ENCODE results near the gene TP53RK. TPM values are rescaled to one million over a fixed set of nuclear protein-coding genes. Genes with fewer than 3 reads are reported as not detected.
A peak's percentile ranks its signal among the peaks of the same experiment; 100 is the strongest.

The TP53RK gene
- total RNA-seq, 2 experiments from 2014 or later: 14.8 to 20.9 TPM

GRCh38 chr20:46674253-46675083 lies 14.8 kb downstream of the TP53RK start:
- ATAC-seq (no peak), DNase-seq (peak; percentile 23)
- CTCF ChIA-PET: no interaction called here
- no peak overlapping the region for H3K4me3 Mint-ChIP-seq
- no peak overlapping the region for H3K27ac Mint-ChIP-seq
- H3K4me1 Mint-ChIP-seq: no peaks in the 10 kb centered on the region
- peaks cover 5% of the 10 kb centered on the region for H3K9me3 Mint-ChIP-seq (ENCODE audit: low read depth)
- H3K27me3 Mint-ChIP-seq: peaks cover 3% of the 10 kb centered on the region
- no peaks in the 10 kb centered on the region for H3K36me3 Mint-ChIP-seq

- CTCF ChIA-PET: no interaction called here
- DNase-seq (peak; percentile 28), ATAC-seq (no peak)
- Mint-ChIP-seq H3K36me3 (no peaks in the 10 kb centered on the region), H3K9me3 (ENCODE audit: low read depth) (peaks cover 5% of the 10 kb centered on the region), H3K27me3 (peaks cover 3% of the 10 kb centered on the region), H3K4me3 (no peak overlapping the region), H3K27ac (no peak overlapping the region), H3K4me1 (no peaks in the 10 kb centered on the region)
Measured at GRCh38 chr20:46673394-46674252, 15.6 kb downstream of the TP53RK start.

GRCh38 chr20:46672543-46673148 lies 16.6 kb downstream of the TP53RK start:
- Mint-ChIP-seq H3K27me3 (peaks cover 3% of the 10 kb centered on the region), H3K9me3 (ENCODE audit: low read depth) (peaks cover 5% of the 10 kb centered on the region), H3K4me3 (no peak overlapping the region), H3K4me1 (no peaks in the 10 kb centered on the region), H3K27ac (no peak overlapping the region), H3K36me3 (no peaks in the 10 kb centered on the region)
- ATAC-seq (no peak), DNase-seq (peak; percentile 34)
- CTCF ChIA-PET: interaction anchor here (0.6 to 2.1 kb wide), 3 partner anchors 8 to 205 kb away, joined by 3 to 5 read pairs (median 3); no protein-coding TSS in a partner anchor

GRCh38 chr20:46671866-46672542 lies 17.2 kb downstream of the TP53RK start:
- DNase-seq (peak; percentile 23), ATAC-seq (no peak)
- H3K4me1 Mint-ChIP-seq: no peaks in the 10 kb centered on the region
- H3K27ac Mint-ChIP-seq: no peak overlapping the region
- H3K36me3 Mint-ChIP-seq: no peaks in the 10 kb centered on the region
- CTCF ChIA-PET: interaction anchor here (1.2 to 2.1 kb wide), 2 partner anchors 9 to 110 kb away, joined by 3 to 5 read pairs; no protein-coding TSS in a partner anchor
- H3K9me3 Mint-ChIP-seq (ENCODE audit: low read depth): peaks cover 5% of the 10 kb centered on the region
- no peak overlapping the region for H3K4me3 Mint-ChIP-seq
- H3K27me3 Mint-ChIP-seq: peaks cover 3% of the 10 kb centered on the region

GRCh38 chr20:46670585-46671584 lies 18.4 kb downstream of the TP53RK start:
- CTCF ChIA-PET: interaction anchor here (1.2 to 2.1 kb wide), 2 partner anchors 10 to 109 kb away, joined by 3 to 5 read pairs; no protein-coding TSS in a partner anchor
- ATAC-seq (no peak), DNase-seq (peak; percentile 5)
- peaks cover 5% of the 10 kb centered on the region for H3K9me3 Mint-ChIP-seq (ENCODE audit: low read depth)
- peaks cover 3% of the 10 kb centered on the region for H3K27me3 Mint-ChIP-seq
- no peaks in the 10 kb centered on the region for H3K36me3 Mint-ChIP-seq
- H3K4me3 Mint-ChIP-seq: no peak overlapping the region
- no peak overlapping the region for H3K27ac Mint-ChIP-seq
- H3K4me1 Mint-ChIP-seq: no peaks in the 10 kb centered on the region

GRCh38 chr20:46670228-46670584 lies 19.0 kb downstream of the TP53RK start:
- Mint-ChIP-seq H3K27me3 (peaks cover 3% of the 10 kb centered on the region), H3K27ac (no peak overlapping the region), H3K9me3 (ENCODE audit: low read depth) (peaks cover 5% of the 10 kb centered on the region), H3K36me3 (no peaks in the 10 kb centered on the region), H3K4me3 (no peak overlapping the region), H3K4me1 (no peaks in the 10 kb centered on the region)
- no peak for DNase-seq
- no peak for ATAC-seq
- CTCF ChIA-PET: no interaction called here

GRCh38 chr20:46666818-46667515 lies 22.3 kb downstream of the TP53RK start:
- ATAC-seq (no peak), DNase-seq (no peak)
- H3K27ac Mint-ChIP-seq: no peak overlapping the region
- peaks cover 5% of the 10 kb centered on the region for H3K9me3 Mint-ChIP-seq (ENCODE audit: low read depth)
- H3K36me3 Mint-ChIP-seq: no peaks in the 10 kb centered on the region
- H3K4me3 Mint-ChIP-seq: no peak overlapping the region
- H3K4me1 Mint-ChIP-seq: no peaks in the 10 kb centered on the region
- H3K27me3 Mint-ChIP-seq: no peaks in the 10 kb centered on the region
- CTCF ChIA-PET: no interaction called here

GRCh38 chr20:46666306-46666705 lies 22.9 kb downstream of the TP53RK start:
- Mint-ChIP-seq H3K27me3 (no peaks in the 10 kb centered on the region), H3K4me1 (no peaks in the 10 kb centered on the region), H3K27ac (no peak overlapping the region), H3K4me3 (no peak overlapping the region), H3K36me3 (no peaks in the 10 kb centered on the region), H3K9me3 (ENCODE audit: low read depth) (peaks cover 5% of the 10 kb centered on the region)
- CTCF ChIA-PET: no interaction called here
- DNase-seq (no peak), ATAC-seq (no peak)

- Mint-ChIP-seq H3K36me3 (no peaks in the 10 kb centered on the region), H3K9me3 (ENCODE audit: low read depth) (peaks cover 2% of the 10 kb centered on the region), H3K27ac (no peak overlapping the region), H3K27me3 (peaks cover 2% of the 10 kb centered on the region), H3K4me1 (no peaks in the 10 kb centered on the region), H3K4me3 (no peak overlapping the region)
- no peak for ATAC-seq
- CTCF ChIA-PET: no interaction called here
- DNase-seq: no peak
Measured at GRCh38 chr20:46665602-46666001, 23.6 kb downstream of the TP53RK start.

GRCh38 chr20:46663531-46663930 lies 25.7 kb downstream of the TP53RK start:
- no peak overlapping the region for H3K4me3 Mint-ChIP-seq
- H3K27ac Mint-ChIP-seq: no peak overlapping the region
- peaks cover 3% of the 10 kb centered on the region for H3K9me3 Mint-ChIP-seq (ENCODE audit: low read depth)
- CTCF ChIA-PET: interaction anchor here (1.0 to 1.3 kb wide), 3 partner anchors 16 to 119 kb away, joined by 3 read pairs; no protein-coding TSS in a partner anchor
- no peak for ATAC-seq
- peaks cover 9% of the 10 kb centered on the region for H3K27me3 Mint-ChIP-seq
- no peaks in the 10 kb centered on the region for H3K4me1 Mint-ChIP-seq
- DNase-seq: no peak
- no peaks in the 10 kb centered on the region for H3K36me3 Mint-ChIP-seq

- CTCF ChIA-PET: interaction anchor here (0.7 kb wide), 1 partner anchor 94 kb away, joined by 3 read pairs; no protein-coding TSS in a partner anchor
Measured at GRCh38 chr20:46661659-46662058, 27.6 kb downstream of the TP53RK start.

More at GRCh38 chr20:46661659-46662058, 27.6 kb downstream of the TP53RK start:
- H3K4me1 Mint-ChIP-seq: no peaks in the 10 kb centered on the region
- peaks cover 9% of the 10 kb centered on the region for H3K27me3 Mint-ChIP-seq
- DNase-seq: no peak
- ATAC-seq: no peak
- H3K4me3 Mint-ChIP-seq: no peak overlapping the region
- no peak overlapping the region for H3K27ac Mint-ChIP-seq
- peaks cover 3% of the 10 kb centered on the region for H3K9me3 Mint-ChIP-seq (ENCODE audit: low read depth)
- no peaks in the 10 kb centered on the region for H3K36me3 Mint-ChIP-seq

All from activated CD8-positive, alpha-beta memory T cell treated with anti-CD3 and anti-CD28 coated beads, Interleukin-2, amount 10 ng/mL, durations not matched to agents 7 days and 5 days (primary cell).